HG02938 (cell line): Measurements from ENCODE around the gene ECHDC1.

Experiments
- ATAC-seq: cut with Tn5 transposase; IDR thresholded peaks from one replicate; pipeline ENCODE4 v1.9.1; 2021; ENCODE audit warnings: mild to moderate bottlenecking, moderate library complexity; ENCODE audit not compliant: unreplicated experiment

Gene ECHDC1

GRCh38 chr6:127290391-127291265 lies 52.8 kb downstream of the ECHDC1 start:
- ATAC-seq, result no peak

GRCh38 chr6:127289934-127290333 lies 53.5 kb downstream of the ECHDC1 start:
- ATAC-seq, result no peak

GRCh38 chr6:127288705-127289104 lies 54.7 kb downstream of the ECHDC1 start:
- no peak for ATAC-seq

DNA sequence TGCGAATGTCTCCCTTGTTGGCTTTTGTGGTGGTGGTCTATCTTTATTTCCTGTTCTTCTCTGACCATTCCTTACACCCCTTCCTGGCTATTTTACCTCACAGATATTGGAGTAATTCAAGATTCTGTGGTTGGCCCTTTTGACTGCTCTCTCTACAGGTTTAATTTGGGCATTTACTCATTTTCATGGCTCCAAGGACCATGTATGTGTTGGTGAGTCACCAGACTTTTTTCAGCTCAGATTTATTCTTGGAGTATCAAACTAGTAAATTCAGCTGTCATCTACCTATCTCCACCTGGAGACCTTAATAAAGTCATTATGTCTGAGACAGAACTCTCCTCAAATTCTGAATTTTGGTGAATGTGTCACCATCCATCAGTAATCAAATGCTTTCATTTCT lies 61.2 kb downstream of the ECHDC1 start:
- no peak for ATAC-seq

DNA sequence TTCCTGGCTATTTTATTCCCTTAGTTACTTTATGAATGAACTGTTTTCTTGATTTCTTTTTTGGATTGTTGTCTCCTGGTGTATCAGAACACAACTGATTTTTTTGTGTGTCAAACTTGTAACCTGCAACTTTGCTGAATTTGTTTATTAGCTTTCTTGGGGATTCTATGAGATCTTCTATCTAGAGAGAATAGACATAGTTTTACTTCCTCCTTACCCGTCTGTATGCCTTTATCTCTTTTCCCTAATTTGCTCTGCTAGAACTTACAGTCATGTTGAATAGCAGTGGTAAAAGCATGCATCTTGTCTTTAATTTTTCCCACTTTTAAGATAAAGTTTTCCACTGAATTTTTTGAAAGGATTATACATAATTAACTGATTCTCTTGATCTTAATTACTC lies 63.6 kb downstream of the ECHDC1 start:
- no peak for ATAC-seq

DNA sequence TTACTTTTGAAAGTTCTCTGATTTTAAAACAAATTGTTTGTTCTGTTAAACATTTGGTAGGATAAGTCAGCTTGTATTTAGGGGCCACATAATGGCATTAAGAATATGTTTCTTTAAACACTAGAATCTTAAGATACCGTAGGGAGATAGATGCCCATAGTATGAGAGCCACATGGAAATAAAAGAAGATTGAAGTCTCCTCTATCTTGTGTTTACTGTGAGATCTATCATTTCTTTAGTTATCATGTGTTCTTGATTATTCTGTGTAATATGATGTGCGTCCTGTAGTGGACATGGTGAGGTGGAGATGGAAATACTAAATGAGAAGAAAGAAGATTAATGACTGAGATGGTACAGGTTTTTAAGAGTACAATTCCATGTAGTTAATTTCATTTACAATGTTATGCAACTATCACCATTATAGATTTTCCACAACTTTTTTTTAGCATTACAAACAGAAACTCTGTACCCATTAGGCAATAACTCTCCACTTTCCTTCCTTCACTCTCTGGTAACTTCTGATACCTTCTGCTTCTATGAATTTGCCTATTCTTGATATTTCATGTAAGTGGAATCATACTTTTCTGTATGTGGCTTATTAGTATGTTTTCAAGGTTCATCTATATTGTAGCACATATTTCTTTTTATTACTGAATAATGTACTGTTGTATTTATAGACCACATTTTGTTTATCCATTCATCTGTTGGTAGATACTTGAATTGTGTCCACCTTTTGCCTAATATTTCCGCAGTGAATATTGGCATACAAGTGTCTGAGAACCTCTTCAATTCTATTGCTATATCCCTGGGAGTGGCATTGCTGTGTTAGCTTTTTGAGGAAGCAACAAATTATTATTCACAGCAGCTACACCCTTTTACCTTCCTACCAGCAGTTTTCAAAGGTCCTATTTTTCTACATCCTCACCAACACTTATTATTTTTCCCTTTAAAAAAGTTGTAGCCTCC lies 65.2 kb downstream of the ECHDC1 start:
- no peak for ATAC-seq

DNA sequence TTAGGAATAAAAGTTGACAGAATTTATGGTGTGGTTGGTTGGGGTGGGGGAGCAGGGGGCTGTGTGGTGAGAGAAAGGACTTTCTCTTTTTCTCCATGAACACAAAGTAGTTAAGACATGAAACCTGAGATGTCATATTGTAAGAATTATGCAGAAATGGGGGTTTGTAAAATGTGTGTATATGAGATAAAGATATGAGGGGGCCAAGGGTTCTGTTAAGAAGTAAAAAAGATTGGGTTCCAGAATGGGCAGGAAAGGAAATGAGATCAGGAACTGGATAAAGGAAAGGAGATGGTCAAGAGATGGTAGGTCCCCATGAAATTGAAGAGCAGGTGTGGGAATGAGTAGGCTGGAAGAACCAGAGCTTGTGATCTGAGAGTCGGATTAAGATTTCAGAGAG lies 67.1 kb downstream of the ECHDC1 start:
- ATAC-seq, result no peak

GRCh38 chr6:127273499-127273898 lies 69.9 kb downstream of the ECHDC1 start:
- ATAC-seq, result no peak

- ATAC-seq, result no peak
Observed at GRCh38 chr6:127272576-127272975, 70.8 kb downstream of the ECHDC1 start.

- ATAC-seq, result peak; percentile 3
Observed at GRCh38 chr6:127267646-127268625, 75.5 kb downstream of the ECHDC1 start.

DNA sequence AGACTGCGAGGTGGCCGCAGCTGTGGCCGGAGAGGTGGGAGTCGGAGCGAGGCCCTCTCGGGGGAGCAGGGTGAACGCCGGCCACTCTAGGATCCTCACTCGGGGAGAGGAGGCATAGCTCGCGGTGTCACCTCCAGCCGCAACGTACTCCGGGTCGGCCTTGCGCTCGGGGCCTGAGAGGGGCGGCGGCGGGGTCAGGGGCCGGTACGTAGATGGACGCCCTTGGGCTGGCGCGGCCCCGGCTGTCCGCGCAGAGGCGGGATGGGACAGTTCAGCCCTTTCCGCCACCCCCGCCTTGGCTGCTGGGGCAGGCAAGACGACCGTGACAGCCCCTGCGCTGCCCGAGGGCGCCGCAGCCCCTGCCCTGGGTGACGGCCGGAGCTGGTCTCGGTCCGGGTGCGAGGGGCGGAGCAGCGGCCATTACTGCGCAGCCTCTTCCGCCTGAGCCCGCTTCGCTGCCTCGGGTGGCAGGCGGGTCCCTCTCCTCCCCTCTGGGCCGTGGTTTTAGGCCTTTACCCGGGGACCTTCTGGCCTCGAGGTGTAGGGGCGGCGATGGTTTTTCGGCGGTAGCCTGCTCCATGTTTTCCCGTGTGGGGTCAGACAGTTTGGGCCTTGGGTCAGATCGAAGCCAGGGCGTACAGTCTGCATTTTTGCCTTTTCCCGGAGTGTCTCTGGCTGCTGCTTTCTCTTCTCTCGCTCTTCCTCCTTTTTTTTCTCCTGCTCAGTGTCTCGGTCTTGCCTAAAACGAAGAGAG lies 76.3 kb downstream of the ECHDC1 start:
- ATAC-seq, result peak; percentile 65

DNA sequence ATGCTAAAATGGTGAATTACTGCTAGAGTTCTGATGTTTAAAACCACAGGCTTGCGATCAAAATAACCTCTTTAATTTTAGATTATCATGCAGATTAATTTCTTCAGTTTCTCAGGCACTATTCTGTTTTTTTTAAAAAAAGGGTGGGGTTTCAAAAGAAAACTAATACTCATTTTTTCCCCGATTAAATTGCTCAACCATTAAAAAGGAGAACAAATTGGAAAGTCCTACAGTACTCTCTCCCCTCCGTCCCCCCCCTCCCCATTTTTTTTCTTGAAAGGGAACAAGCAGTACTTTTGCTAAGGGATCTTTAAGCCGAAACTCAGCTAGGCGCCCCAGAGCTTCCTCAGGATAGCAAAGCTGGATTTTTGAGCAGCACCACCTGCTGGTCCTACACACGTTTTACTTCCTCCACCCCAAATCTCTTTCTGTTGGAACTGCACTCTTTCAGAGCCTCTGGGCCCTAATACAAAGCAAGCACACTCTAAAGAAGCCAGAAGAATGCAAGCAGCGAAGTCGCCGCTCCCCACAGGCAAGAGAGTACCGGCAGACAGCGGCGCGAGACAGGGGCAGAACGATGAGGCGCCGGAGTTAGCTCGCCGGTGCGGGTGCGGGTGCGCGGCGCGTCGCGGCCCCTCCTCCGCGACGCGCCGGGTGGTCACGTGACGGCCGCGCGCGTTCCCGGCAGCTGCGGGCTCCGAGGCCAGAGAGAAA lies 77.1 kb downstream of the ECHDC1 start, which contains the start of gene RNF146:
Gene RNF146 (plus strand): TSS at position 687 of the 714 bp plus-strand sequence. CDS start 13,475 bp downstream, outside the sequence.
- peak; percentile 76 for ATAC-seq

GRCh38 chr6:127263481-127263880 lies 79.9 kb downstream of the ECHDC1 start:
- ATAC-seq, result no peak

DNA sequence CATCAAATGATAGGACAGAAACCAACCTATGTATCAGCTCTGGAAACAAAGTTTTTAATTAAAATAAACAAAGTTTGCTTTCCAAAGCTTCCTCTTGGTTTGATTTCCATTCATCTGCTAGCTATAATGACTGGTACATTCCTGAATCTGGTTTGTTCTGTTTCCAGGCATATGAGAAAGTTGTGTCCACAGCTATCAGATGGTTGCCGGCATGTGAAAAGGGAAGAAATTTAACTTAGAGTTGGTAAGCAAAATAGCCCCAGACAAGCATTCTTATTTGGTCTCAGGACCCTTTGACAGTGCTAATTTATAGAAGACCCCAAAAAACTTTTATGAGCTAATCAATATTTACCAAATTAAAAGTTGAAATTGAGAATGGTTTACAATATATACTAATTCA lies 80.5 kb downstream of the ECHDC1 start:
- no peak for ATAC-seq

DNA sequence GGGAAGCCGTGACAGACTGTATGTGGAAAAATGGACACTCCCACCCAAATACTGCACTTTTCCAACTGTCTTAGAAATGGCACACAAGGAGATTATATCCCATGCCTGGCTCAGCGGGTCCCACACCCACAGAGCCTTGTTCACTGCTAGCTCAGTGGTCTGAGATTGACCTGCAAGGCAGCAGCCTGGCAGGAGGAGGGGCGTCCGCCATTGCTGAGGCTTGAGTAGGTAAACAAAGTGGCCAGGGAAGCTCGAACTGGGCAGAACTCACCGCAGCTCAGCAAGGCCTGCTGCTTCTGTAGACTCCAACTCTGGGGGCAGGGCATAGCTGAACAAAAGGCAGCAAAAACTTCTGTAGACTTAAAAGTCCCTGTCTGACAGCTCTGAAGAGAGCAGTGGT lies 88.1 kb downstream of the ECHDC1 start:
- ATAC-seq, result no peak

DNA sequence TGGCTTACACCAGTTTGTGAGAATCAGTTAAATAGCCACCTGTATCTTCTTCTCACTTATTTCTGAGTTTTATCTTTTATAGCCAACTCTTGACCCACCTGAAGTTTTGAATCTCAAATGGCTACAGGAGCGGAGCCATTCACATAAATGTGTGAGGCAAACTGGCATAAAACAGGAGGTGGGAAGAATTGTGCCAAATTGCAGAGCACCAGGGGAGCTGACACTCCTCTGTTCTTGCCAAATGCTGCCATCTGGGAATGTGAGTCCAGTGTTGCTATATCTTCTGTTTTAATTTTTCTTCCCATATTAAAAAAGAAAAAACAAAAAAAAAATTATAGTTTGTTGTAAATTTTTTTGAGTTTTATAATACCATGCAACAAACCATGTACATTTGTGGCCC lies 93.8 kb downstream of the ECHDC1 start:
- ATAC-seq, result no peak

DNA sequence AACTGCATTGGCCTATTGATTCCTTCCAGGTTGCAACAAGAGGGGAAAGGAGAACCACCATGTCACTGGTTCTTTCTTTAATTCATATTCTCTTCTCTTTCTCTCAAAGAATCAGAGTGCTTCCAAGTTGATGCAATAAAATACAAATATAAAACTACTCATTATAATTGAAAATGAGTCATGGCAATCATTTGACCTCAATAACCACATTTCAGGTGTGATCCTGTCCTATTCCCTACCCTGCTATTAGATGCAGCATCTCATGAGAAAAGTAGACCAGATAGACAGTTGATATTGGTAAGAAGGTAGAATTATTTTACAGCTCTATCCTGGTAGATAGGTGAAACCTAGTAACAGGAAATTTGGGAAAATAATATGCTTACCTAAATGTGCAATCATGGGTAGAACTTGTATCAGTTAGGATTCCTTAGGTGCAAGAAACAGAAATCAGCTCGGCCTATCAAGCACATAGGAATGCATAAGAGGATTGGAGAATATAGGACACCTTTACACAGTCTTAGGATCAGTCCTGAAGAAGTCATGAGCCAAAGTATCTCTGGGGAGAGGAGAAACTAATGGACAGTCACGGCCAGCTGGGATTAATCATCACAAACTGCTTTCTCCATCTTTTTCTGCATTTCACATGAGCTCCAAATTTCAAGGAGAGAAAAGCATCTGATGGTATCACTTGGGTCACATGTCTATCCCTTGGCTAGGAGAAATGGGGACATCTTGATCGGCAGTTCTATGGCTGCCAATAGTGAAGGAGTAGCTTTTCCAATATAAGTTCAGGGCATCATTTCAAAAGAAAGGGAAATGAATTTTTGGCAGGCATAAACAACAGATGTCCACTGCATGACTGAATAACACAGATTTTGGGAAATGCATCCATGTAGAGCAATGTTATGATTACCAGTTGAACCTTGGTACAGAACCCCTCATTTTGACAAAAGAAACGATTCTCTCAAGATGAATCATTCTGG lies 96.0 kb downstream of the ECHDC1 start:
- ATAC-seq, result no peak

- no peak for ATAC-seq
Observed at GRCh38 chr6:127243501-127243900, 99.9 kb downstream of the ECHDC1 start.
